Measurements from ENCODE around the gene PUS10. TPM values are rescaled to one million over a fixed set of nuclear protein-coding genes. Genes with fewer than 3 reads are reported as not detected.

PUS10 gene
- total and polyA plus RNA-seq, 2 of the 4 experiments (the other 2 are of a cell fraction): 4.4 to 5.7 TPM

- TF ChIP-seq ELK1 (IDR thresholded peaks at IDR 0.05; ENCODE audit: borderline replicate concordance, low read depth, low read length) (no peak), CTCF (conservative IDR thresholded peaks at IDR 0.05; ENCODE audit: low read depth, low read length) (no peak), NFE2L2 (IDR thresholded peaks at IDR 0.05; ENCODE audit: low read depth, low read length) (no peak), FOS (IDR thresholded peaks at IDR 0.05; ENCODE audit: low read depth, low read length) (no peak), CHD1 (IDR thresholded peaks at IDR 0.05; ENCODE audit: low read depth, low read length) (no peak), MAZ (IDR thresholded peaks at IDR 0.05; ENCODE audit: borderline replicate concordance, low read depth, low read length) (no peak), USF2 (IDR thresholded peaks at IDR 0.05; ENCODE audit: low read depth, low read length) (no peak), RCOR1 (IDR thresholded peaks at IDR 0.05; ENCODE audit: insufficient replicate concordance, low read length) (no peak), RFX5 (IDR thresholded peaks at IDR 0.05; ENCODE audit: low read depth, low read length) (no peak), MAFK (IDR thresholded peaks at IDR 0.05; ENCODE audit: low read depth, low read length) (no peak), MXI1 (IDR thresholded peaks at IDR 0.05; ENCODE audit: borderline replicate concordance, low read depth, low read length) (no peak), BHLHE40 (IDR thresholded peaks at IDR 0.05; ENCODE audit: low read depth, low read length) (no peak), CEBPB (IDR thresholded peaks at IDR 0.05; ENCODE audit: low read depth, low read length) (no peak), POLR2A (IDR thresholded peaks at IDR 0.05; ENCODE audit: low read depth, low read length) (no peak), RAD21 (IDR thresholded peaks at IDR 0.05; ENCODE audit: low read length) (no peak), SMC3 (IDR thresholded peaks at IDR 0.05; ENCODE audit: low read depth, low read length) (no peak)
- BruUV-seq (replicated peaks): no TSS peak
- Histone ChIP-seq H2AK9ac (replicated peaks; ENCODE audit: low read depth, low read length, poor library complexity) (no peak overlapping the region), H3K4me2 (ENCODE audit: low read depth, low read length) (no peak overlapping the region), H3K27ac (ENCODE audit: insufficient read depth, low read length) (no peak overlapping the region), H4K5ac (ENCODE audit: low read depth, low read length) (no peak overlapping the region), H3K9ac (ENCODE audit: low read depth, low read length) (no peak overlapping the region), H3K4ac (ENCODE audit: low read depth, low read length) (no peak overlapping the region), H2AFZ (replicated peaks; ENCODE audit: low read length, poor library complexity) (no peak overlapping the region), H3K56ac (ENCODE audit: extremely low read depth, insufficient read depth, low read length) (no peak overlapping the region), H2BK120ac (ENCODE audit: low read depth, low read length) (no peak overlapping the region), H3K18ac (ENCODE audit: low read depth, low read length) (no peak overlapping the region), H3K9me1 (ENCODE audit: insufficient read depth, low read length) (no peaks in the 10 kb centered on the region), H2BK5ac (ENCODE audit: low read depth, low read length, poor library complexity, severe bottlenecking) (no peak overlapping the region), H3K9me3 (ENCODE audit: control insufficient read depth, insufficient read depth, low read length) (no peaks in the 10 kb centered on the region), H3K14ac (replicated peaks; ENCODE audit: low read depth, low read length) (no peak overlapping the region), H3K4me3 (ENCODE audit: insufficient read depth, low read depth, low read length) (no peak overlapping the region), H3K27me3 (ENCODE audit: control insufficient read depth, insufficient read depth, low read length) (no peaks in the 10 kb centered on the region), H3K79me1 (ENCODE audit: low read depth in 1 of 2, low read length in 2 of 2) (no peaks in the 10 kb centered on the region), H4K20me1 (ENCODE audit: insufficient read depth, low read length) (no peaks in the 10 kb centered on the region), H4K8ac (ENCODE audit: low read depth in 2 of 2, low read length in 2 of 2) (no peak overlapping the region), H3K36me3 (ENCODE audit: control insufficient read depth, insufficient read depth, low read length) (no peaks in the 10 kb centered on the region), H2AK5ac (ENCODE audit: low read depth, low read length) (no peak overlapping the region), H2BK20ac (ENCODE audit: low read depth, low read length) (no peak overlapping the region), H2BK15ac (ENCODE audit: low read depth, low read length) (no peak overlapping the region), H4K91ac (ENCODE audit: insufficient read depth, low read depth, low read length) (no peak overlapping the region), H3K4me1 (ENCODE audit: control insufficient read depth, insufficient read depth, low read length) (no peaks in the 10 kb centered on the region), H3K23ac (ENCODE audit: low read depth, low read length) (no peak overlapping the region)
- no CpG with 5 or more reads among the region's 2 CpGs for WGBS, 2 experiments (ENCODE audit: extremely low coverage in 2 of 2, insufficient read length in 1 of 2)
- no peak for DNase-seq
- in situ Hi-C loops (cut with MboI; ENCODE audit: low sequenced_read_pairs) (no loop called here), dilution Hi-C loops (cut with HindIII; ENCODE audit: low sequenced_read_pairs, unreplicated experiment) (no loop called here), intact Hi-C loops (cut with micrococcal nuclease) (no loop called here)
- ChIA-PET CTCF (interaction anchor here (0.6 kb wide), 1 partner anchor 119 kb away, joined by 3 read pairs; no protein-coding TSS in a partner anchor), POLR2A (ENCODE audit: unreplicated experiment) (interaction anchor here (0.6 kb wide), 1 partner anchor 344 kb away, joined by 6 read pairs; no protein-coding TSS in a partner anchor)
- ATAC-seq (ENCODE audit: low read depth): no peak
Observed at GRCh38 chr2:60945341-60945740, 72.7 kb downstream of the PUS10 start.
